ENCODE measurements around the gene ADCY3. TPM values are rescaled to one million over a fixed set of nuclear protein-coding genes. Genes with fewer than 3 reads are reported as not detected.

ADCY3 gene
- total and polyA plus RNA-seq, 5 donors from 2014 or later = 3.8 to 67.6 (median 11.2) TPM

DNA sequence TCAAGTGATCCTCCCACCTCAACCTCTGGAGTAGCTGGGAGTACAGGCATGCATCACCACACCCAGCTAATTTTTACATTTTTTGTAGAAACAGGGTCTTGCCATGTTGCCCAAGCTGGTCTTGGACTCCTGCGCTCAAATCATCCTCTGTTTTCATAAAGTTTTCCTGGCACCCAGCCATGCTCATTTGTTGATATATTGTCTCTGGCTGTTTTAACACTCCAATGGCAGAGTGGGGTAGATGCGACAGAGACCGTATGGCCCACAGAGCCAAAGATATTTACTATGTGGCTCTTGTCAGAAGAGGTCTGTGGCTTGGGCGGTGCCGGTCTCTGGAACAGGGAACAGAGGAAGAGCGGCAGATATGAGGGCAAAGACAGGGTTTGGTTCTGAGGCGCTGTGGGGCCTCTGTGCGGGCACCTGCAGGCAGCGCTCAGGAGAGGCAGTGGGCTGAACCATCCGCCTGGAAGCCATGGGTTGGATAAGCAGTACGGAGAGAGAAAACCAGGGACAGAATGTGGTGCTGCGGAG lies 76.6 kb downstream of the ADCY3 start:
- H3K27ac ChIP-seq (ENCODE audit: insufficient read depth, low read length, poor library complexity, severe bottlenecking) = no peak overlapping the region
- peak overlapping the region in 1 of 3 donors; percentile 8 for H3K27ac Mint-ChIP-seq
- no peaks in the 10 kb centered on the region for H3K27me3 Mint-ChIP-seq
- peaks cover 0 to 3% (median 0%) of the 10 kb centered on the region in 4 donors for H3K4me1 Mint-ChIP-seq
- no peaks in the 10 kb centered on the region for H3K4me1 ChIP-seq (ENCODE audit: control insufficient read depth, insufficient read depth, low read length, poor library complexity, severe bottlenecking)
- ATAC-seq (ENCODE audit: low read depth in 2 of 2) = no peak
- H3K9me3 Mint-ChIP-seq = no peaks in the 10 kb centered on the region
- H3K36me3 ChIP-seq (ENCODE audit: control insufficient read depth, insufficient read depth, low read length) = no peaks in the 10 kb centered on the region
- H3K36me3 Mint-ChIP-seq = peaks cover 4% of the 10 kb centered on the region
- no peaks in the 10 kb centered on the region for H3K27me3 ChIP-seq (ENCODE audit: control insufficient read depth, insufficient read depth, low read length)
- no peaks in the 10 kb centered on the region for H3K9me3 ChIP-seq (ENCODE audit: control insufficient read depth in 2 of 2, low read length in 2 of 2)
- no peak overlapping the region for H3K4me3 ChIP-seq (ENCODE audit: low read depth, low read length)
- no peak overlapping the region for H3K4me3 Mint-ChIP-seq
- no peak for DNase-seq

DNA sequence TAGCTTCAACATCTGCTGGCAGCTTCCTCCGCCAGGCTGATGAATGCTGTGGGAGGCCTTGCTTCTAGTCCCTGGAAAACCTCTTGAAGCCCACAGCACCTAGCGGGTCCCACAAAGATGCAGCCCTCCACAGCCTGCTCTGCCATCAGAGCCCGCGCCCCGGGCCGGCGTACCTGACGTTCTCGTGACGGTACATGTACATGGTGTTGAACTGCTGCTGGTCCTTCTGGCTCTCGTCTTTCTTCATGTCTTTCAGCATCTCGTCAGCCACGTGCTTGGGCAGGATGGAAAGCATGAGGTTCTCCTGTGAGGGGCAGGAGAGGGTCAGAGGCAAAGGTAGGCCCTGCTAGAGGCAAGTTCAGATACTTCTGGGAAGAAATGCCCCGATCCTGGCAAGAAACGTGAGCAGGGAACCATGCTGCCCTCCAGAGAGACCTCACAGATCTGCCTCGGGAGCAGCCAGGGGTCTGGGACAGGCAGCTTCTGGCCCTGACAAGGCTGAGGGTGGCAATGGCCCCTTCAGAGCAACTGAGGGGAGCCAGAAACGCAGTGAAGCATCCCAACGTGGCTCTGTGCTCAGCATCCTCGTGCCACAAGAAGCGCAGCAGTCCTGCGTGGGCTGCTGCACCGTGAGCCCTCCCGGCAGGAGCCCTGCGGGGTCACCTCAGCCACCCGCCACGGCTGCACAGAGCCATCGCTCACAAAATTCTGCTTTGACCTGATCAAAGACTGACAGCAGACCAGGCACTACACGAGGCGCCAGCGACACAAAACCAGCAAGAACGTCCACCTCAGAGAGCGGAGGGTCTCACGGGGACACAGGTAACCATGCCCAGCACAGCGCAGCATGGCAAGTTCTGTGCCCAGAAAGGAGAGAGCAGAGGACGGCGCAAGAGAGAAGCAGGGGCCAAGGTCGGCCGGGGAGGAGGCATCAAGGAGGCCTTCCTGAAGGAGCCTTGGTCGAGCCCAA lies 77.7 kb downstream of the ADCY3 start:
- Mint-ChIP-seq H3K27me3 (no peaks in the 10 kb centered on the region), H3K27ac (peak overlapping the region in 1 of 3 donors; percentile 47), H3K4me1 (peaks cover 0 to 3% (median 0%) of the 10 kb centered on the region in 4 donors), H3K4me3 (no peak overlapping the region), H3K36me3 (peaks cover 7% of the 10 kb centered on the region), H3K9me3 (no peaks in the 10 kb centered on the region)
- H3K4me1 ChIP-seq (ENCODE audit: control insufficient read depth, insufficient read depth, low read length, poor library complexity, severe bottlenecking) = no peaks in the 10 kb centered on the region
- no peak for DNase-seq
- no peak overlapping the region for H3K27ac ChIP-seq (ENCODE audit: insufficient read depth, low read length, poor library complexity, severe bottlenecking)
- no peaks in the 10 kb centered on the region for H3K27me3 ChIP-seq (ENCODE audit: control insufficient read depth, insufficient read depth, low read length)
- ATAC-seq (ENCODE audit: low read depth in 2 of 2) = no peak
- no peaks in the 10 kb centered on the region for H3K9me3 ChIP-seq (ENCODE audit: control insufficient read depth in 2 of 2, low read length in 2 of 2)
- H3K36me3 ChIP-seq (ENCODE audit: control insufficient read depth, insufficient read depth, low read length) = peaks cover 4% of the 10 kb centered on the region
- no peak overlapping the region for H3K4me3 ChIP-seq (ENCODE audit: low read depth, low read length)

DNA sequence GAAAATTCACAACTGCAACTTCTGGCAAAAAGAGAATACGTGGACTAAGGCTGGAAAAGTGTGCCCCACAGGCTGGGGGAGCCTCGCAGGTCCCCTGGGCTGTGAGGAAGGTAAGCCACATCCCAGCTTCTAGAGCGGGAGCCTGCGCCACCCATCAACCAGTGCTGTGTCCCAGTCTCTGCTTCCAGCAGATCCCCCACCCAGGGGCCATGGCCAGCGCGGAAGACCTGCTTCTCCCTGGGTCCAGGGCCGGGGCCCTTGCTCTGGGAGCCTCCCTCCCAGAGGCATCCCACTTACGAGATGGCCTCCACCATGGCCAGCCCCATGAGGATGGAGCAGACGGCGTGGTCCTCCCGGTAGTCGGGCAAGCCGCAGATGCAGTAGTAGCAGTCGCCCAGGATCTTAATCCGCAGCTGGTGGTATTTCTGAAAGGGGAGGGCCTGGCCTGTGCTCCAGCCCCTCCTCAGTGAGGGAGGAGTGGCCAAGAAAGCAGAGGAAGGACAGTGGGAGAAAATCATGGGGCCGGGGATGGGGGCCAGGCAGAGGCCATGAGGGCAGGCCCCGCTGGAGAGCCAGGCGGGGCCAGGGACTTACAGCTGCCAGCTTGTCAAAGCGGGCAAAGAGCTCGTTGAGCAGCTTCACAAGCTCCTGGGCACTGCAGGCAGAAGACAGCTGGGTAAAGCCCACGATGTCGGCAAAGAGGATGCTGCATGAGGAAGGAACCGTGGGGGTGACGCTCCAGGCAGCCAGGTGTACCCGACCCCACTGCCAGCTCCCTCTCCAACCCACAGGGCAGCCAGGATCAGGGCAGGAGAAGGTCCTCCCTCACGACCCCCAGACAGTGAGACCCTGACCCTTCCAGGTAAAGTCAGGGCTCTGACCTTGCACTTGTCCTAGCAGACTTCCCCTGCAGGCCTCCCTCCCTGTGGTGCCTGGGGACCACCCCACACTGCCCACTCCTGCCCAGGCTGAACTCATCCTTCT lies 78.8 kb downstream of the ADCY3 start:
- Histone ChIP-seq H3K4me3 (ENCODE audit: low read depth, low read length) (no peak overlapping the region), H3K36me3 (ENCODE audit: control insufficient read depth, insufficient read depth, low read length) (peaks cover 11% of the 10 kb centered on the region), H3K4me1 (ENCODE audit: control insufficient read depth, insufficient read depth, low read length, poor library complexity, severe bottlenecking) (no peaks in the 10 kb centered on the region), H3K27ac (ENCODE audit: insufficient read depth, low read length, poor library complexity, severe bottlenecking) (no peak overlapping the region), H3K27me3 (ENCODE audit: control insufficient read depth, insufficient read depth, low read length) (no peaks in the 10 kb centered on the region), H3K9me3 (ENCODE audit: control insufficient read depth in 2 of 2, low read length in 2 of 2) (no peaks in the 10 kb centered on the region)
- H3K4me1 Mint-ChIP-seq = peaks cover 0 to 3% (median 0%) of the 10 kb centered on the region in 4 donors
- no peak overlapping the region for H3K27ac Mint-ChIP-seq
- peaks cover 13% of the 10 kb centered on the region for H3K36me3 Mint-ChIP-seq
- H3K9me3 Mint-ChIP-seq = no peaks in the 10 kb centered on the region
- H3K27me3 Mint-ChIP-seq = no peaks in the 10 kb centered on the region
- H3K4me3 Mint-ChIP-seq = no peak overlapping the region
- ATAC-seq (ENCODE audit: low read depth in 2 of 2) = no peak
- DNase-seq = no peak

- no peak overlapping the region for H3K27ac ChIP-seq (ENCODE audit: insufficient read depth, low read length, poor library complexity, severe bottlenecking)
- no peaks in the 10 kb centered on the region for H3K27me3 ChIP-seq (ENCODE audit: control insufficient read depth, insufficient read depth, low read length)
- no peak for DNase-seq
- peaks cover 17% of the 10 kb centered on the region for H3K36me3 Mint-ChIP-seq
- ATAC-seq (ENCODE audit: low read depth in 2 of 2) = no peak
- peaks cover 0 to 3% (median 0%) of the 10 kb centered on the region in 4 donors for H3K4me1 Mint-ChIP-seq
- no peak overlapping the region for H3K4me3 ChIP-seq (ENCODE audit: low read depth, low read length)
- no peaks in the 10 kb centered on the region for H3K9me3 ChIP-seq (ENCODE audit: control insufficient read depth in 2 of 2, low read length in 2 of 2)
- no peaks in the 10 kb centered on the region for H3K27me3 Mint-ChIP-seq
- H3K27ac Mint-ChIP-seq = peak overlapping the region in 1 of 3 donors; percentile 26
- no peaks in the 10 kb centered on the region for H3K9me3 Mint-ChIP-seq
- H3K36me3 ChIP-seq (ENCODE audit: control insufficient read depth, insufficient read depth, low read length) = peaks cover 13% of the 10 kb centered on the region
- H3K4me1 ChIP-seq (ENCODE audit: control insufficient read depth, insufficient read depth, low read length, poor library complexity, severe bottlenecking) = no peaks in the 10 kb centered on the region
- no peak overlapping the region for H3K4me3 Mint-ChIP-seq
Observed at GRCh38 chr2:24840164-24840869, 79.7 kb downstream of the ADCY3 start.

GRCh38 chr2:24839729-24840128 lies 80.3 kb downstream of the ADCY3 start:
- no peak overlapping the region for H3K4me3 Mint-ChIP-seq
- H3K36me3 ChIP-seq (ENCODE audit: control insufficient read depth, insufficient read depth, low read length) = peaks cover 13% of the 10 kb centered on the region
- H3K9me3 Mint-ChIP-seq = no peaks in the 10 kb centered on the region
- H3K36me3 Mint-ChIP-seq = peaks cover 18% of the 10 kb centered on the region
- H3K9me3 ChIP-seq (ENCODE audit: control insufficient read depth in 2 of 2, low read length in 2 of 2) = no peaks in the 10 kb centered on the region
- peaks cover 0 to 3% (median 0%) of the 10 kb centered on the region in 4 donors for H3K4me1 Mint-ChIP-seq
- H3K27me3 ChIP-seq (ENCODE audit: control insufficient read depth, insufficient read depth, low read length) = no peaks in the 10 kb centered on the region
- no peaks in the 10 kb centered on the region for H3K4me1 ChIP-seq (ENCODE audit: control insufficient read depth, insufficient read depth, low read length, poor library complexity, severe bottlenecking)
- no peak overlapping the region for H3K4me3 ChIP-seq (ENCODE audit: low read depth, low read length)
- H3K27ac ChIP-seq (ENCODE audit: insufficient read depth, low read length, poor library complexity, severe bottlenecking) = no peak overlapping the region
- no peak for ATAC-seq (ENCODE audit: low read depth in 2 of 2)
- H3K27ac Mint-ChIP-seq = no peak overlapping the region
- no peak for DNase-seq
- H3K27me3 Mint-ChIP-seq = no peaks in the 10 kb centered on the region

- Mint-ChIP-seq H3K36me3 (peaks cover 18% of the 10 kb centered on the region), H3K27ac (no peak overlapping the region), H3K9me3 (no peaks in the 10 kb centered on the region), H3K4me1 (peaks cover 0 to 2% (median 0%) of the 10 kb centered on the region in 4 donors), H3K4me3 (no peak overlapping the region), H3K27me3 (no peaks in the 10 kb centered on the region)
- H3K27ac ChIP-seq (ENCODE audit: insufficient read depth, low read length, poor library complexity, severe bottlenecking) = no peak overlapping the region
- no peak for DNase-seq
- peaks cover 13% of the 10 kb centered on the region for H3K36me3 ChIP-seq (ENCODE audit: control insufficient read depth, insufficient read depth, low read length)
- H3K9me3 ChIP-seq (ENCODE audit: control insufficient read depth in 2 of 2, low read length in 2 of 2) = no peaks in the 10 kb centered on the region
- no peaks in the 10 kb centered on the region for H3K27me3 ChIP-seq (ENCODE audit: control insufficient read depth, insufficient read depth, low read length)
- no peak for ATAC-seq (ENCODE audit: low read depth in 2 of 2)
- H3K4me1 ChIP-seq (ENCODE audit: control insufficient read depth, insufficient read depth, low read length, poor library complexity, severe bottlenecking) = no peaks in the 10 kb centered on the region
- no peak overlapping the region for H3K4me3 ChIP-seq (ENCODE audit: low read depth, low read length)
Observed at GRCh38 chr2:24838541-24838940, 81.5 kb downstream of the ADCY3 start.

- no peak overlapping the region for H3K4me3 Mint-ChIP-seq
- ATAC-seq (ENCODE audit: low read depth in 2 of 2) (no peak), DNase-seq (no peak)
- H3K9me3 ChIP-seq (ENCODE audit: control insufficient read depth in 2 of 2, low read length in 2 of 2) = no peaks in the 10 kb centered on the region
- H3K36me3 Mint-ChIP-seq = peaks cover 21% of the 10 kb centered on the region
- H3K27me3 ChIP-seq (ENCODE audit: control insufficient read depth, insufficient read depth, low read length) = no peaks in the 10 kb centered on the region
- H3K27ac Mint-ChIP-seq = no peak overlapping the region
- peaks cover 13% of the 10 kb centered on the region for H3K36me3 ChIP-seq (ENCODE audit: control insufficient read depth, insufficient read depth, low read length)
- no peaks in the 10 kb centered on the region for H3K4me1 ChIP-seq (ENCODE audit: control insufficient read depth, insufficient read depth, low read length, poor library complexity, severe bottlenecking)
- H3K27me3 Mint-ChIP-seq = no peaks in the 10 kb centered on the region
- H3K9me3 Mint-ChIP-seq = no peaks in the 10 kb centered on the region
- no peak overlapping the region for H3K27ac ChIP-seq (ENCODE audit: insufficient read depth, low read length, poor library complexity, severe bottlenecking)
- no peaks in the 10 kb centered on the region for H3K4me1 Mint-ChIP-seq
- H3K4me3 ChIP-seq (ENCODE audit: low read depth, low read length) = no peak overlapping the region
Observed at GRCh38 chr2:24837996-24838513, 82.0 kb downstream of the ADCY3 start.

All from CD4-positive, CD25-positive, alpha-beta regulatory T cell (primary cell).